ENCODE results near the gene ATN1.

ATN1 gene

DNA sequence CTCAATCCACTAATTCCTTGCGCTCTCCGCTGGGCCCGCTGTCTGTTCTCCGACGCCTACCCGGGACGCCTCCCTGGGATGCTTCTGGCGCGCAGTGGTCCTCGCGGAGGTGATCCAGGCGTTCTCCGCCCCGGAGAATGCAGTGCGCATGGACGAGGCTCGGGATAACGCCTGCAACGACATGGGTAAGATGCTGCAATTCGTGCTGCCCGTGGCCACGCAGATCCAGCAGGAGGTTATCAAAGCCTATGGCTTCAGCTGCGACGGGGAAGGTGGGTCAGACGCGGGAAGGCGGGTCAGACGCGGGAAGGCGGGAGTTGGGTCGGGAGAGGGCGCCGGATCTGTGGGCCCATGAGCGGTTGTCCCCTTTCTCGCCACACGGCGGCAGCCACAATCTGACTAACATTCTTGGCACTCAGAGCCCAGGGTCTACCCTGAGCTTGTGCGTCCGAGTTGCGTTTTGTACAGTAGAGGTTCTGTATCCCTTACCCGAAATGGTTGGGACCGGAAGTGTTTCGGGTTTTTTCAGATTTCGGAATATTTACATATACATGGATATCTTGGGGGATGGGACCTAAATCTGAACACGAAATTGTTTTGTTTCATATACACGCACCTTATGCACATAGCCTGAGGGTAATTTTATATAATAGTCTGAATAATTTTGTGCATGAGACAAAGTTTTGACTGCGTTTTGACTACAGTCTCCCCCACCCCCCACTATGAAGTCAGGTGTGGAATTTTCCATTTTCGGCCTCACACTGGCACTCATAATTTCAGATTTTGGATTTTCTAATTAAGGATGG, 16.8 kb downstream of the ATN1 start:
- DNase-seq = peak; percentile 97

GRCh38 chr12:6945613-6946012, 17.9 kb downstream of the ATN1 start:
- DNase-seq = no peak

- DNase-seq = no peak
Observed at GRCh38 chr12:6946033-6946919, 18.5 kb downstream of the ATN1 start.

DNA sequence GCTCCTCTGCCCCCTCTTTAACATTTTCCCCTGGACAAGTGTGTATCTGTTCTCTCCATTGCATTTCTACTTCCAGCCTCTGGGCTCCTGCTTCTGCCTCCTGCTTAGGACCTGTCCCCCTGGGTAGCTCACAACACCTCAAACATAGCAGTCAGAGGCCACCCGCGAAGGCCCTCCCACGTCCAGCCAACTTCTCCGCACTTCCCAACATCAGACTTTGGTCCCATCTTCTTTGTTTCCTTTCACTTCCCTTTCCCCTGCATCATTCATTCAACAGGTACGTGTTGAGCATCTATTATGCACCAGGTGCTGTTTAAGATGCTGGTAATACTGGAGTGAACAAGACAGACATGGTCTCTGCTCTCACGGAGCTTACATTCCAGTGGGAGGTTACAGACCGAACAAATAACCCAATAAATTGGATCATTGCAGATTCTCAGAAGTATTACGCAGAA, 19.2 kb downstream of the ATN1 start:
- DNase-seq = no peak

GRCh38 chr12:6947615-6948014, 19.9 kb downstream of the ATN1 start:
- no peak for DNase-seq

GRCh38 chr12:6948873-6949594, 21.3 kb downstream of the ATN1 start:
- DNase-seq = no peak

- DNase-seq = peak; percentile 58
Observed at GRCh38 chr12:6950401-6950801, 22.6 kb downstream of the ATN1 start.

GRCh38 chr12:6950811-6951540, 23.2 kb downstream of the ATN1 start, which contains the start of gene PTPN6:
Gene PTPN6 (plus strand): TSS chr12:6951356. CDS start chr12:6951513, 157 bp downstream.
- peak; percentile 74 for DNase-seq

GRCh38 chr12:6951551-6952120, 23.9 kb downstream of the ATN1 start:
- DNase-seq = peak; percentile 31

DNA sequence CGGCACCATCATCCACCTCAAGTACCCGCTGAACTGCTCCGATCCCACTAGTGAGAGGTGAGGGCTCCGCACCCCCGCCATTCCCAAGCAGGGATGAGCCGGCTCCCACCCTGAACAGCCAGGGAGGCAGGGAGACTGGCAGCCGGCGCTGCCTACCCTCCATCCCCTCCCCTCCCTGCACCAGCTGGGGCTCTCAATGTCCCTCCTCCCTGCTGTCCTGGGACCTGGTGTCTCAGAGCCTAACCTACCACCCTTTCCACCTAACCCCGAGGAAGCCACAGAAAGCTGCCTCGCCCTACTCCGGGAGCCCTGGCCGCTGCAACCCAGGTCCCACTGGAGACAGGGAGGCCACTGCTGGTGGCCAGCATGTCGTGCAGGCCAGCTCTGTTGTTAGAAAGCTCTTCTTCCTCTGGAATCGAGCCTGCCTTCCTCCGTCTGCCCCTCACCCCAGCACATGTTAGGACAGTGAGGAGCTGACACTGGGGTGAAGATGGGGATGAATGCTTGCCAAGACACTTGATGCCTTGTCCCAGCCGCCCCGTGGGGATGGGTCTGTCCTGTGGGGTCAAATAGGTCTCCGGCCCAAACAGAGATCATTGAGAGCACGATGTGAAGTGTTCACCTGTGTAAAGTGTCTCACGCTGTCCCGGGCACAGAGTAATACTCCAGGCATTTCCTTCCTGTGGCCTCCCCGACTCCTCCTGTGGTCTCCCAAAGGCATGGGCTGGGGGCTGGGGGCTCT, 24.5 kb downstream of the ATN1 start:
- DNase-seq = peak; percentile 61

GRCh38 chr12:6952863-6953441, 25.2 kb downstream of the ATN1 start:
- no peak for DNase-seq

DNA sequence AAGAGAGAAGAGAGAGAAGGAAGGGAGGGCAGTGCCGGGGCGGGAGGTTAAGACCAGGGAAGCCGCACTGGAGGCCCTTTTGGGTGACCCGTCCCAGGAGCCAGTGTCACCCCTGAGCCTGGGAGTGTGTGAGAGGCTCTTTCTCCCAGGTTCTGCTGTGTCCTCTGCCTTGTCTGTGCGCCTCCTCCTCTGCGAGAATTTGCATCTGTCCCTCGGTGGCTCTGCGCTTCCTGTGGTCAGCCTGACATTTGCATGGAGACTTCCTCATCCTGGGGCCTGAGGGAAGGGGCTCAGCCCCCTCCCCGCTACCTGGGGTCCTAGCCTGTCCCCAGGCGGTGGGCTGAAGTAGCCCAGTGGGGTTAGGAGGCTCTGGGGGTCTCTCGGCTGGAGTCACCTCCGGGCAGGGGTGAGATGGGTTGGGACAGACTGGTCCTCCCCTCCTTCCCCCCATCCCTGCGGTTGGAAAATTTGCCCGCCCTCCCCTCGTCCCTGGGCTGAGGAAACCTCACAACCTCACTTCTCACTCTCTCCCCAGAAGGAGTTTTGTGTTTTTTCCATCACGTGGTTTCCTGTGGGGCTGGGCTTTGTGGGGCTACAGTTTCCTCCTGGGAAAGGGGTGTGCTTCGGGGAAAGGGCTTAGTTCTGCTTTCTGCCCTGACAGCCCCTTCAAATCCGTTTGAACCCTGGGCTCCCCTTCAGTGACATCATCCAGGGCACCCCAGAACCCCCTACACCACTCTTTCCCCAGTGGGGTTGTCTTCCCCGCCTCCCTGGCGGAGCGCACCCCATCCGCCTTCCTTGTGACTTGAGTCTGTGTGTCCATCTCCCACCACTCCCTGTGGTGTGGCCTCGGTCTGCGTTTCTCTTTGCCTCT, 25.9 kb downstream of the ATN1 start:
- peak; percentile 95 for DNase-seq

DNA sequence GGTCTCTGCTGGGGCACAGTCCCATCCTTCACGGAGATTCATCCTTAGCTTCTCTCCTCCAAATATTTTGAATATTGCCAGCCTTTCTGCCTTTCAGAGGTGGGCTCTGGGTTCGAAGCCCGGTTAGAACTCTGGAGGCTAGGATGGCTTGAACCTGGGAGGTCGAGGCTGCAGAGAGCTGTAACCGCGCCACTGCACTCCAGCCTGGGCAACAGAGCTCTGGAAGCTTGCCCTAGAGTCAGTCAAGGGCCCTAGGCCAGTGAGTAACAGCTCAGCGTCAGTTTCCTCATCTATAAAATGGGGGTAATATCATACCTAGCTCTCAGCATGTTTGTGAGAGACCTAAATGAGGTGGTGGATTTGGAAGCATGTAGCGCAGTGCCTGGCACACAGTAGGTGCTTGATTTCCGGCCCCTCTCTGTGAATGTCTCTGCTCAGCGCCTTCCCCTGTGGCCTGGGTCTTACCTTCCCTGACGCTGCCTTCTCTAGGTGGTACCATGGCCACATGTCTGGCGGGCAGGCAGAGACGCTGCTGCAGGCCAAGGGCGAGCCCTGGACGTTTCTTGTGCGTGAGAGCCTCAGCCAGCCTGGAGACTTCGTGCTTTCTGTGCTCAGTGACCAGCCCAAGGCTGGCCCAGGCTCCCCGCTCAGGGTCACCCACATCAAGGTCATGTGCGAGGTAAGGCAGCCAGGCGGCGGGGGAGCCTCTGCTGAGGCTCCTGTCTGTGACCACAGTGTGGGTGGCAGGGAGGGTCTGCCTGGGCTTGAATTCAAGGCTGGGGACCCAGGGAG, 26.8 kb downstream of the ATN1 start:
- DNase-seq = no peak

DNA sequence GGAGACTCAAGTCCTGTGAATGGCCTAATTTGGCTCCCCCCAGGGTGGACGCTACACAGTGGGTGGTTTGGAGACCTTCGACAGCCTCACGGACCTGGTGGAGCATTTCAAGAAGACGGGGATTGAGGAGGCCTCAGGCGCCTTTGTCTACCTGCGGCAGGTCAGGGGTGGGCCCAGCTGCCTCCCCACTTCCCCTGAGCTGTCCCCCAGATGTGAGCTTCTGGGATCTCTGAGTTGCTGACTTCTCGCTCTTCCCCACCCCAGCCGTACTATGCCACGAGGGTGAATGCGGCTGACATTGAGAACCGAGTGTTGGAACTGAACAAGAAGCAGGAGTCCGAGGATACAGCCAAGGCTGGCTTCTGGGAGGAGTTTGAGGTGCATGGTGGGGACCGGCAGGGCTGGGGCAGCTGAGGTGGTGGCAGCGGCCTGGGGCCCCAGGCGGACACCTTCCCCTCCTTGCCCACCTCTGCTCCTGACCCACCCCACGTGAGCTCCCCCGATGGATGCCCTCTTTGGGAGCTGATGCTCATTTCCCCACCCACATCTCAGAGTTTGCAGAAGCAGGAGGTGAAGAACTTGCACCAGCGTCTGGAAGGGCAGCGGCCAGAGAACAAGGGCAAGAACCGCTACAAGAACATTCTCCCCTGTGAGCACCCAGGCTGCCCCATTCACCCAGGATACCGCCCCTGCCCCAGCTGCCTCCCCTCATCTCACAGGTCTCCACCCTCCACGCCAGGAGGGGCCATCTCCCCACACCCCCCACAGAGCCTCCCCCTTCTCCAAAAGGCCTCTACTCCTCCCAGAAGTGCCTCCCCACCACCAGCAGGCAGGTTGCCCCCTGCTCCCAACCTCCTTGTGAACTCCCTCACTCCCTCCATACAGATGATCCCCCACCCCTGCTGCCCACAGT, 27.6 kb downstream of the ATN1 start:
- DNase-seq = no peak

DNA sequence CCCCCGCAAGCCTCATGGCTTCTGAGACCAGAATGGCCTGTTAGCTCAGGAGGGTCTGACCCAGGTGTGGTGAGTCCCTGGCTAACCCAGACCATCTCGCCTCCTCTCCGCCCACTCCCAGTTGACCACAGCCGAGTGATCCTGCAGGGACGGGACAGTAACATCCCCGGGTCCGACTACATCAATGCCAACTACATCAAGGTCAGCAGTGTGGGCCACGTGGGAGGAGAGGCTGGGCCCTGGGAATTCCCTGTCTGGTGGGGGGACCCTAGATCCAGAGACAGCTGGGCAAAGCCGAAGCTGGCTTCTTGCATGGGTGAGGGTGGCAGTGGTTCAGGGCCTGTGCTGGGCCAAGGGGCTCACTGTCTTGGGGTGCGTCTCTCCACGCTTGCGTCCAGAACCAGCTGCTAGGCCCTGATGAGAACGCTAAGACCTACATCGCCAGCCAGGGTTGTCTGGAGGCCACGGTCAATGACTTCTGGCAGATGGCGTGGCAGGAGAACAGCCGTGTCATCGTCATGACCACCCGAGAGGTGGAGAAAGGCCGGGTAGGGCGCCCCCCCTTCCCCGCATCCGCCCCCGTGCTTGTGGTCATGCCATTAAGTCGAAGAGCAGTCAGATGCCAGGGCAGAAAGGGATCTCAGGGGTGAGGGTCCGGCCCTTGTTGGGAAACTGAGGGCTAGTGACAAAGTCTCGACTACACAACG, 28.4 kb downstream of the ATN1 start:
- DNase-seq = no peak

GRCh38 chr12:6957151-6957701, 29.5 kb downstream of the ATN1 start:
- no peak for DNase-seq
